NCI-H748 (cell line): Measurements from ENCODE around the gene DMD.
"Not testable (repeated sequence)": the region's sequence is repeated elsewhere in the genome, so short reads cannot be mapped to it uniquely, and the experiment has no call there.

ENCODE experiments used
- DNase-seq: peaks from one replicate; lab custom pipeline; 2025; ENCODE audit not compliant: unreplicated experiment; lab: John Stamatoyannopoulos, UW

DMD gene

GRCh38 chrX:31470753-31471152, 1740.6 kb downstream of the DMD start:
- not testable (repeated sequence) for DNase-seq

- no peak for DNase-seq
These were observed 1746.9 kb downstream of the DMD start for GRCh38 chrX:31464306-31464915.

- DNase-seq = no peak
These were observed 1750.1 kb downstream of the DMD start for GRCh38 chrX:31461266-31461665.

- DNase-seq = no peak
These were observed 1752.0 kb downstream of the DMD start for GRCh38 chrX:31459361-31459760.

GRCh38 chrX:31449965-31450364, 1761.4 kb downstream of the DMD start:
- DNase-seq = no peak

- peak; percentile 47 for DNase-seq
These were observed 1762.3 kb downstream of the DMD start for GRCh38 chrX:31449081-31449480.

GRCh38 chrX:31445542-31445941, 1765.8 kb downstream of the DMD start:
- no peak for DNase-seq

GRCh38 chrX:31443654-31444053, 1767.7 kb downstream of the DMD start:
- DNase-seq = no peak

GRCh38 chrX:31440546-31440945, 1770.8 kb downstream of the DMD start:
- DNase-seq = no peak

GRCh38 chrX:31436424-31436823, 1774.9 kb downstream of the DMD start:
- DNase-seq = peak; percentile 30

- DNase-seq = peak; percentile 34
These were observed 1775.8 kb downstream of the DMD start for GRCh38 chrX:31435592-31435991.

GRCh38 chrX:31433856-31434255, 1777.5 kb downstream of the DMD start:
- DNase-seq = no peak

GRCh38 chrX:31429915-31430314, 1781.4 kb downstream of the DMD start:
- no peak for DNase-seq

GRCh38 chrX:31423609-31424189, 1787.7 kb downstream of the DMD start:
- peak; percentile 65 for DNase-seq

- DNase-seq = no peak
These were observed 1789.9 kb downstream of the DMD start for GRCh38 chrX:31421441-31421840.

GRCh38 chrX:31420711-31421151, 1790.6 kb downstream of the DMD start:
- DNase-seq = no peak

GRCh38 chrX:31420302-31420701, 1791.0 kb downstream of the DMD start:
- no peak for DNase-seq

- no peak for DNase-seq
These were observed 1814.2 kb downstream of the DMD start for GRCh38 chrX:31397119-31397518.

GRCh38 chrX:31392513-31392912, 1818.8 kb downstream of the DMD start:
- DNase-seq = no peak

- DNase-seq = no peak
These were observed 1822.4 kb downstream of the DMD start for GRCh38 chrX:31388946-31389345.

GRCh38 chrX:31384471-31384870, 1826.9 kb downstream of the DMD start:
- DNase-seq = no peak

- no peak for DNase-seq
These were observed 1827.4 kb downstream of the DMD start for GRCh38 chrX:31383991-31384390.

GRCh38 chrX:31378973-31379372, 1832.4 kb downstream of the DMD start:
- not testable (repeated sequence) for DNase-seq
